GM21515 (cell line): ENCODE data around the gene NAALADL2.
"Not testable (repeated sequence)": the region's sequence is repeated elsewhere in the genome, so short reads cannot be mapped to it uniquely, and the experiment has no call there.

Experiments
- ATAC-seq: cut with Tn5 transposase; IDR thresholded peaks from one replicate; pipeline ENCODE4 v1.9.1; 2021; ENCODE audit not compliant: unreplicated experiment

The NAALADL2 gene

GRCh38 chr3:175346573-175347356, 487.6 kb downstream of the NAALADL2 start:
- ATAC-seq: no peak

DNA sequence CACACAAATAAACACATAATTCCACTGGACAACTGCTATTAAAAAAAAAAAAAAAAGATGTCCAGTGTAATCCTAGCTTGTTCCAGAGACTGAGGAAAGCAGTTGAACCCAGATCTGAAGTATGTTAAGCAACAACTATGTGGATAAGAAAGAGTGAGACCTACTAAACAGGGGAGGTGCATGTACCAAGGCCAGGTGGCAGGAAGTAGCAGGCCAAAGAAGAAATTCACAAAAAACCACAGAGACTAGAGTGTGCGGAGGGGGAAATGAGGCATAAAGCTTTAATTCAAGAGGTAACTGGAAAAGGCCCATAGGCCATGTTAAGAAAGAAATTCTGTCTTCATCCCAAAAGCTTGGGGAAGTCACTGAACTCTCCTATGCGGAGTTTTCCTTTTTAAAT, 490.0 kb downstream of the NAALADL2 start:
- ATAC-seq: no peak

DNA sequence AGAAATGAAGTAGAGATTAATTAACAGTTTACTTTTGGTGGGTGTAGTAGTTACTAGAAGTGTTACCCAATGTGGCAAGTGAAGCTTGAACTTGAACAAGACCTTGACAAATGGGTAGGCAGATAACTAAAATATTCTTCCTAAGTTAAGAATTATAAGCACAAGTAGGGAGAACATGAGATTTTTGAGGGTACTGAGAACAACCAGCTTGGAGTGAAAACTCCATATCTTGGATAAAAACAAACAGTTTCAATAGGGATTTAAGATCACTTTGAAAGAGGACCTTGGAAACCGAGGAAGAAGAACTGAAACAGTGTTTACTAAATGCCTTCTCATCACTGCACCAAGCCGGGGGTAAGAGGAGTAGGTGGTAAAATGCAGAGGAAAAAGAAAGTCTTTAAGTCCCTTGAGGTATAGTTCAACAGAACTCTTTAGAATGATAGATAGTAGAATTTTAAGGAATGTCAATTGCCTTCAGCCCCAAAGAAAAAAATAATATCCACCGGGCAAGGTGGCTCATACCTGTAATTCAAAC, 496.7 kb downstream of the NAALADL2 start:
- ATAC-seq: no peak

- ATAC-seq: no peak
Measured at GRCh38 chr3:175356899-175357324, 497.8 kb downstream of the NAALADL2 start.

DNA sequence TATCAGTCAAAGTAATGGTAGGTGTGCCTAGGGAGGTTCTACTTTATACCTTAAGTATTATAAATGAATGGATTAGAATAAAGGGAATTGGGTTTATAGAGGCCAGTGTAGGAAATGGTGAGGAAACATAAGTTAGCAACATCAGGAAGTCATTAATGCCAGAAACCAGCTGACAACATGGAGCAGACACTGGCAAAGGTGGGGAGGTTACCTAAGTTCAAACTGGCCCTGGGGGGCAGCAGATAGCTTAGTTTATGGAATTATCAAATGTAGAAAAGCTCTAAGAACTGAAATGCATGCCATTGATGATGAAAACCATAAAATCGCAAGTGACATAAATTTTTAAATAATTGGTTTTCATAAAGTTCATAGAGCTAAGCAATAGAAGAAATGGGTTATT, 498.6 kb downstream of the NAALADL2 start:
- ATAC-seq: no peak

DNA sequence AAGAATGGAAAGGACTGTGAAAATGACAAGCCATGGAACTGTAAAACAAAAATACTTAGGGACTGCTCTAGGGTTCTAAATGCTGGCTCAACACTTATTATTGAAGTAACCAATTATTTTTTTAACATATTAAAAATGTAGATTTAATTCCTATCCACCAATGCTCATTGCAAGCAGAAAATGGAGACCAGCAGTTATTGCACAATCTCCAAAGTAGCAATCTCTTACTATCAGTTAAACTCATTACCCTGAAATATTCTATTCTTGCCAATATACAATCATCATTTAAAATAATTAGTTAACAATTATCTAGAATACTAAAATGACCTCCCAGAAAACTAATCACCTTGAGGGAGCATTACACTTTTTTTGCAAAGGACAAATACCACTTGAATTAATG, 499.8 kb downstream of the NAALADL2 start:
- ATAC-seq: no peak

DNA sequence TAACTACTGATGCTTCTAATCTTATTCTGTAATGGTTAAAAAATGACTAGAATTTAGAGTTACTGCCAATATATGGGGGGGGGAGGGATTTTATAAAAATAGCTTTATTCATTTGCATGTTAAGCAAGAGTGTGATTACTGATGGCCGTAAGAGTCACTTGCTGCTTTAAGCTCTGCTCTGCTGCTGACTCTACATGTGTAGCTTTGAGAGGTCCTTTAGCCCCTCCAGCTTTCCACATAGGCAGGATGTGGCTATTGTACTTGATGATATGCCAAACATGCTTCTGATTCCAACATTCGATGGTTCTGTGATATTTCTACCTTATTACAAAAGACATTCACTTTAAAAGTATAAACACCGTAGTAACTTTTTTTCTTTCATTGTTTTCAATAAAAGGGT, 511.3 kb downstream of the NAALADL2 start:
- not testable (repeated sequence) for ATAC-seq

- not testable (repeated sequence) for ATAC-seq
Measured at GRCh38 chr3:175371187-175371586, 512.1 kb downstream of the NAALADL2 start.

GRCh38 chr3:175374705-175375104, 515.6 kb downstream of the NAALADL2 start:
- no peak for ATAC-seq

GRCh38 chr3:175378348-175378747, 519.2 kb downstream of the NAALADL2 start:
- no peak for ATAC-seq

GRCh38 chr3:175381685-175382084, 522.6 kb downstream of the NAALADL2 start:
- ATAC-seq: no peak

DNA sequence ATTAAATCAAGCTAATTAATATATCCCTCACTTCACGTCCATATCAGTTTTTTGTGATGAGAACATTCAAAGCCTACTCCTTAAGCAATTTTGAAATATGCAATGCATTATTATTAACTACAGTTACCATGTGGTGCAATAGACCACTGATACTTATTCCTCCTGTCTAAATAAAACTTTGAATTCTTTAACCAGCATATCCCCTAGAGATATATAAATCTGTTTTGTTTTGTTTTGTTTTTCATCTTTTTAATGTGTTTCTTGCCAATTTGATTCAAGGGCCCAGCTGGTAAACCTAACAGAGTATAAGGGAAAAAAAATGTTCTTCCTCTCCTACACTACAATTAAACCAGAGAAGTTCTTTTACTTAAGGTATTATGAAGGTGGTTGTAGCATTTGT, 524.2 kb downstream of the NAALADL2 start:
- ATAC-seq: no peak

DNA sequence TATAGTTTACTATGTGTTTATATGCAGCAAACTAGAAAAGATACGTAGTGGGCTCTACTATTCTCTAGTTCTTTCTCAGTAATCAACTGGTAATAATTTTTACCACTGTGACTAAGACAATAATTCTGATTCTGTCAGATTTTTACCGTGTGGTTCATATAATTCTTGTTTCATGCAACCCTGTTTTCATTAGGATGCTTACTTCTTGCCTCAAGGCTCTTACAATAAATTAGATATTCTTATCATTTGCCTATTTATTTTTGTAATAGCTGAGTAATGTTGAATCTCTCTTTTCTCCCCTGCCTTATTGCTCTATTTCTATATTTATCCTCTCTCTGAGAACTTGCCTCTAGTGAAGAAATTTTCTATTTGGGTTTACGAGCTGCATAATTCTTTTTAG, 524.7 kb downstream of the NAALADL2 start:
- ATAC-seq: no peak

- no peak for ATAC-seq
Measured at GRCh38 chr3:175384569-175384968, 525.4 kb downstream of the NAALADL2 start.

GRCh38 chr3:175386630-175387029, 527.5 kb downstream of the NAALADL2 start:
- no peak for ATAC-seq

GRCh38 chr3:175389560-175389959, 530.4 kb downstream of the NAALADL2 start:
- no peak for ATAC-seq

- no peak for ATAC-seq
Measured at GRCh38 chr3:175391601-175392000, 532.5 kb downstream of the NAALADL2 start.

- no peak for ATAC-seq
Measured at GRCh38 chr3:175392653-175393052, 533.5 kb downstream of the NAALADL2 start.

DNA sequence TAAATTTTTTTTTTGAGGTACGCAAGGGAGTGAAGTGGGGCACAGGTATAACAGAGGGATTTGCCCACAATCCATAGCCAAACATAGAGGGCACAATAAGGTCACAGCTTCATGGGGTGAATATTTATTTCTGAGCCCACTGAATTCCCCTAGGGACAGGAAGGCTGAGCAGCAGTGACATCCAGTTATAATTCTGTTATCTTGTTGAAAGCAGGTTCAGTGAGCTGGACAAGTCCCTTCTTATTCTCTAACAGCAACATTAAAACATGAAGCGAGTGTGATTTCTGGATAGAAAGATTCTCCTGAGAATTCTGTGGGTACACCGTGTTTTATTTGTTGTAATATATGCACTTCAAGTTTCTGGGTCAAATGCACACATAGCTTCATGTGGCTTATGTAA, 538.2 kb downstream of the NAALADL2 start:
- ATAC-seq: no peak

- ATAC-seq: no peak
Measured at GRCh38 chr3:175398676-175399075, 539.5 kb downstream of the NAALADL2 start.

DNA sequence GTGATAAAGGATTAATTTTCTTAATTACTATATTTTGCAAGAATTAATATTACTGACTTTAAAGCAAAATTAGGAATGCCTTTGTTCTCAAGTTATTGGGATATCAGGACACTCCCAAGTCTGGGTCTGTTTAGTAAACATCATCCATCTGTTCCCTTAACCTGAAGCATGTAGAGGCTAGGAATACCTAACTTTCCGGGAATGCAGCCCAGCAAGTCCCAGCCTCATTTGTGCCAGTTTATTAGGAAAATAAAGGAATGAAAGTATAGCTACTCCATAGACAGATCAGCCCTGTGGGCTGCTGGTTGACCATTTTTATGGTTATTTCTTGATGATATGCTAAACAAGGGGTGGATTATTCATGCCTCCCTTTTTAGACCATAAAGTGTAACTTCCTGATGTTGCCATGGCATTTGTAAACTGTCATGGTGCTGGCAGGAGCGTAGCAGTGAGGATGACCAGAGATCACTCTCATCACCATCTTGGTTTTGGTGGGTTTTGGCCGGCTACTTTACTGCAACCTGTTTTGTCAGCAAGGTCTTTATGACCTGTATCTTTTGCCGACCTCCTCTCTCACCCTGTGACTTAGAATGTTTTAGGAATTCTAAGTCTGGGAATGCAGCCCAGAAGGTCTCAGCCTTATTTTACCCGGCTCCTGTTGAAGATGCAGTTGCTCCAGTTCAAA, 540.2 kb downstream of the NAALADL2 start:
- no peak for ATAC-seq

GRCh38 chr3:175404027-175404426, 544.9 kb downstream of the NAALADL2 start:
- no peak for ATAC-seq
